ENCODE measurements around the gene XAF1.

XAF1 gene

DNA sequence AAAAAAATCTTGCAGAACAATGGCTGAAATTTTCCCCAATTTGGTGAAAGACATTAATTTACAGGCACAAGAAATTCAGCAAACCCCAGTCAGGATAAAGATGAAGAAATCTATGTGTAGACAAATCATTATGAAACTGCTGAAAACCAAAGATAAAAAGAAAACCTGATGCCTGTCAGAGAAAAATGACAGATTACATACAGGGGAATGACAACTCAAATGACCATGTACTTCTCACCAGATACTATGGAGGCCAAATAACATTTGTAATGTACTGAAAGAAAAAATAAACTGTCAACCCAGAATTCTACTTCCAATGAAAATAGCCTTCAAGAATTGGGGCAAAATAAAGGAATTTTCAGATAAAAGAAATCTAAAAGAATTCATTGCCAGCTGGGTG, 7.2 kb upstream of the XAF1 start:
- H3K27me3 ChIP-seq (replicated peaks), result no peaks in the 10 kb centered on the region
- no peak overlapping the region for H3K4me3 ChIP-seq (ENCODE audit: low read depth, low read length)
- TF ChIP-seq, protein P1, sequence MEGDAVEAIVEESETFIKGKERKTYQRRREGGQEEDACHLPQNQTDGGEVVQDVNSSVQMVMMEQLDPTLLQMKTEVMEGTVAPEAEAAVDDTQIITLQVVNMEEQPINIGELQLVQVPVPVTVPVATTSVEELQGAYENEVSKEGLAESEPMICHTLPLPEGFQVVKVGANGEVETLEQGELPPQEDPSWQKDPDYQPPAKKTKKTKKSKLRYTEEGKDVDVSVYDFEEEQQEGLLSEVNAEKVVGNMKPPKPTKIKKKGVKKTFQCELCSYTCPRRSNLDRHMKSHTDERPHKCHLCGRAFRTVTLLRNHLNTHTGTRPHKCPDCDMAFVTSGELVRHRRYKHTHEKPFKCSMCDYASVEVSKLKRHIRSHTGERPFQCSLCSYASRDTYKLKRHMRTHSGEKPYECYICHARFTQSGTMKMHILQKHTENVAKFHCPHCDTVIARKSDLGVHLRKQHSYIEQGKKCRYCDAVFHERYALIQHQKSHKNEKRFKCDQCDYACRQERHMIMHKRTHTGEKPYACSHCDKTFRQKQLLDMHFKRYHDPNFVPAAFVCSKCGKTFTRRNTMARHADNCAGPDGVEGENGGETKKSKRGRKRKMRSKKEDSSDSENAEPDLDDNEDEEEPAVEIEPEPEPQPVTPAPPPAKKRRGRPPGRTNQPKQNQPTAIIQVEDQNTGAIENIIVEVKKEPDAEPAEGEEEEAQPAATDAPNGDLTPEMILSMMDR (IDR thresholded peaks at IDR 0.05; ENCODE audit: low read depth, low read length, missing control alignments), result no peak
- DNase-seq, result no peak
- no peak overlapping the region for H3K27ac ChIP-seq
- H3K36me3 ChIP-seq (replicated peaks), result no peaks in the 10 kb centered on the region
- in situ Hi-C loops (cut with HindIII; ENCODE audit: low pct_ligation_motif_present, low sequenced_read_pairs), result no loop called here

DNA sequence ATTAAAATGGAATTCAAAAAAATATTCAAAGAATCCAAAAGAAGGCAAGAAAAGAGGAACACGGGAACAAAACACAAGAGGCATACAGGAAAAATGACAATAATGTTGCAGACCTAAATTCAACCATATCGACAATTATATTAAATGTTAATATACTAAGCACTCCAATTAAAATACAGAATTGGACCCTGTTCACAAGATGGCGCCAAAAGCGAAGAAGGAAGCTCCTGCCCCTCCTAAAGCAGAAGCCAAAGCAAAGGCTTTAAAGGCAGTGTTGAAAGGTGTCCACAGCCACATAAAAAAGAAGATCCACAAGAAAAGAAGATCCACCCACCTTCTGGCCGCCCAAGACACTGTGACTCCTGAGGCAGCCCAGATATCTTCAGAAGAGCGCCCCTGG, 6.3 kb upstream of the XAF1 start:
- no peaks in the 10 kb centered on the region for H3K36me3 ChIP-seq (replicated peaks)
- H3K27me3 ChIP-seq (replicated peaks), result no peaks in the 10 kb centered on the region
- no peak overlapping the region for H3K27ac ChIP-seq
- in situ Hi-C loops (cut with HindIII; ENCODE audit: low pct_ligation_motif_present, low sequenced_read_pairs), result no loop called here
- DNase-seq, result no peak
- TF ChIP-seq, protein P1 (IDR thresholded peaks at IDR 0.05; ENCODE audit: low read depth, low read length, missing control alignments), result peak; percentile 41
- no peak overlapping the region for H3K4me3 ChIP-seq (ENCODE audit: low read depth, low read length)

DNA sequence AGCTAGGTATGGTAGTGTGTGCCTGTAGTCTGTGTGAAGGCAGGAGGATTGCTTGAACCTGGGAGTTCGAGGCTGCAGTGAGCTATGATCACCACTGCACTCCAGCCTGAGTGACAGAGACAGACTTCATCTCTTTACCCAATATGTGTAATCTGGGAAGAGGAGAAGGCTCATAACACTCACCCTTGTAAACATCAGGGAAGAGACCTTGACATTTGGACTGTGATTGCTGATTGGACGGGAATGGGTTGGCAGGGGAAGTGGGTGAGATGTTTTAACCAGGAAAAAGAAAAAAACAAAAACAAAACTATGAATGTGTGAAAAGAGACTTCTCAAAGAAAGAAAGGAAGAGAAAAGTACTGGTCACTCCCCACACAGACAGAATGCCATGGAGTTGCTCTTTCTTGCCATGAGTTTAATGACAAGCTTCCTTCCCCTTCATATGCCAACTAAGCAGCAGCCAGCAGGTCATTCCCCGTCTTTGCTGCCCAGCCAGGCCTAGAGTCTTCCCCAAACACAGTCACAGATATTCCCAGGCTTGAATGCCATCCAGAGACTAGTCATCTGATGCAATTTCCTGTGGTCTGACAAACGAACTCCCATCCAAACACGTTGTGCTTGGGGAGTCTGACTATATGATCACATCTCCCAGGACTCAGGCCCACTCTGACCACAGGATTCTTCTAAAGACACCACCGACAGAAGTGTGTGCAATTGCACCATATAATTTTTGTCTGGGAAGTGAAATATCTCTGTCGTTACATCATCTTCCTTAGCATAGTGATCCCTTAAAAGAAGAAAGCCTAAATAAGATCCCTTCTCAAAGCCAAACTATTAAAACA, 3.6 kb upstream of the XAF1 start:
- DNase-seq, result peak; percentile 99
- H3K27me3 ChIP-seq (replicated peaks), result no peaks in the 10 kb centered on the region
- in situ Hi-C loops (cut with HindIII; ENCODE audit: low pct_ligation_motif_present, low sequenced_read_pairs), result no loop called here
- no peak overlapping the region for H3K4me3 ChIP-seq (ENCODE audit: low read depth, low read length)
- H3K27ac ChIP-seq, result peak overlapping the region; percentile 99
- H3K36me3 ChIP-seq (replicated peaks), result no peaks in the 10 kb centered on the region
- TF ChIP-seq, protein P1 (IDR thresholded peaks at IDR 0.05; ENCODE audit: low read depth, low read length, missing control alignments), result peak; percentile 8

DNA sequence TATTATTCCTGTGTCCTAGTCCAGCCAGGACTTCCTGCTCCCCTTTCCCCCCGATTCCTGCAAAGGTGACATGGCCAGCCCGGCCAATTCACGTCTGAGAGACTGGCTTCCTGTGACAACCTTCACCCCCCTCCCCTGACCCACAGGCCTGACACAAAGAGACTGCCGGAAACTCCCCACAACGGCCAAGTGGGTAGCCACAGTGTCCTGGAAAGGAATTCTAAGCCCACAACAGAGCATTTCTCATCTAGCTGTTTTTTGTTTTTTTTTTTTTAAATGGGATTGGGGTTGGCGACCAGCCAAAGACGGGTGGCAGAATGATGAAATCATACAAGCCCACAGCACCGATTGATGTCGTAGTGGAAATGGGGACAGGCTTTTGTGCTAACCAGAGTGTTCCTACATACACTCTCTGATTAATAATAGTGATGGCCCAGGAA, 2.8 kb upstream of the XAF1 start:
- in situ Hi-C loops (cut with HindIII; ENCODE audit: low pct_ligation_motif_present, low sequenced_read_pairs), result no loop called here
- no peaks in the 10 kb centered on the region for H3K36me3 ChIP-seq (replicated peaks)
- TF ChIP-seq, protein P1 (IDR thresholded peaks at IDR 0.05; ENCODE audit: low read depth, low read length, missing control alignments), result no peak
- no peaks in the 10 kb centered on the region for H3K27me3 ChIP-seq (replicated peaks)
- peak overlapping the region; percentile 17 for H3K4me3 ChIP-seq (ENCODE audit: low read depth, low read length)
- peak; percentile 85 for DNase-seq
- H3K27ac ChIP-seq, result peak overlapping the region; percentile 99

DNA sequence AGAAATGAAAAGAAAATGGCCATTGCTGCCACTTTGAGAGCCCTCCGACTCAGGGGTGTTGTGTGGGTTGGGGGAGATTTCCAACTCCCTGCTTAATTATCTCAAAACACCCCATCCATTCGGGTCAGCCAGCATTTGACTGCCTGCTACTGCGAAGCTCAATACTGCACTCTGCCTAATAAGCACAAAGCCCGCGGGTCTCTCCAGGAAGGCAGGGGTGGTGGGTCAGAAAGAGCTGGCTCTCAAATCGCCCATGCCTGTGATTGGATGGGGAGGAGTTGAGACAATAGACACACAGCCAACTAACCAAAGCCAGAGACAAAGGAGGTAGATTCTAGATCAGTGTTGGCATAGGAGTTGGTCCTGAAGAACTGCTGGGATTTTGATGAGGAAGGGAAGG, 2.3 kb upstream of the XAF1 start:
- no peak overlapping the region for H3K4me3 ChIP-seq (ENCODE audit: low read depth, low read length)
- H3K27ac ChIP-seq, result peak overlapping the region; percentile 99
- TF ChIP-seq, protein P1 (IDR thresholded peaks at IDR 0.05; ENCODE audit: low read depth, low read length, missing control alignments), result no peak
- no peak for DNase-seq
- in situ Hi-C loops (cut with HindIII; ENCODE audit: low pct_ligation_motif_present, low sequenced_read_pairs), result no loop called here
- no peaks in the 10 kb centered on the region for H3K27me3 ChIP-seq (replicated peaks)
- H3K36me3 ChIP-seq (replicated peaks), result no peaks in the 10 kb centered on the region
